Liver (tissue), 3 donors: Measurements from ENCODE around the gene SPTAN1.

Source experiments
- ATF3 ChIP-seq: IDR thresholded peaks from 2 replicates; pipeline ENCODE4 v1.6.1; 2016; ENCODE audit warnings: antibody characterized with exemption
- CTCF ChIP-seq: fragments of 150-350 bp; IDR thresholded peaks from 2 replicates; pipeline ENCODE4 v1.5.1; 2017; ENCODE audit warnings: improper control_type of control experiment, low read depth, low read length; ENCODE audit not compliant: missing input control
- EGR1 ChIP-seq, 2 donors: IDR thresholded peaks; 2 replicates each; pipeline ENCODE4 v1.6.1; 2016 to 2018; ENCODE audit warnings: antibody characterized with exemption in 2 of 2, low read depth in 2 of 2
- FOXA1 ChIP-seq: IDR thresholded peaks from 2 replicates; pipeline ENCODE4 v1.6.1; 2016; ENCODE audit warnings: antibody characterized with exemption
- GABPA ChIP-seq, 2 donors: IDR thresholded peaks in 1 of 2; conservative IDR thresholded peaks in 1 of 2; 2 replicates each; pipeline ENCODE4 v1.6.1; 2016; ENCODE audit warnings: antibody characterized with exemption in 2 of 2, mild to moderate bottlenecking in 1 of 2, moderate library complexity in 1 of 2
- HNF4A ChIP-seq, 2 donors: conservative IDR thresholded peaks; 2 replicates each; pipeline ENCODE4 v1.6.1; 2016; ENCODE audit warnings: antibody characterized with exemption in 2 of 2, mild to moderate bottlenecking in 2 of 2
- JUND ChIP-seq, 2 donors: IDR thresholded peaks; 2 replicates each; pipeline ENCODE4 v1.6.1; 2016; ENCODE audit warnings: antibody characterized with exemption in 2 of 2
- MAX ChIP-seq: IDR thresholded peaks from 2 replicates; pipeline ENCODE4 v1.6.1; 2016; ENCODE audit warnings: antibody characterized with exemption
- NR2F2 ChIP-seq: IDR thresholded peaks from 2 replicates; pipeline ENCODE4 v1.6.1; 2016; ENCODE audit warnings: antibody characterized with exemption
- RAD21 ChIP-seq, 2 donors: IDR thresholded peaks; 2 replicates each; pipeline ENCODE4 v1.6.1; 2016; ENCODE audit warnings: antibody characterized with exemption in 2 of 2, mild to moderate bottlenecking in 2 of 2
- REST ChIP-seq: IDR thresholded peaks from 2 replicates; pipeline ENCODE4 v1.6.1; 2016; ENCODE audit warnings: antibody characterized with exemption, mild to moderate bottlenecking
- SP1 ChIP-seq: IDR thresholded peaks from 2 replicates; pipeline ENCODE4 v1.6.1; 2018; ENCODE audit warnings: antibody characterized with exemption, mild to moderate bottlenecking
- TAF1 ChIP-seq: conservative IDR thresholded peaks from 2 replicates; pipeline ENCODE4 v1.6.1; 2016; ENCODE audit warnings: antibody characterized with exemption, mild to moderate bottlenecking
- ZBTB33 ChIP-seq: IDR thresholded peaks from 2 replicates; pipeline ENCODE4 v1.6.1; 2016; ENCODE audit warnings: antibody characterized with exemption
- donor health status: healthy.
- donor health status: healthy.

- no peak for TF ChIP-seq MAX
- TF ChIP-seq TAF1, result no peak
- no peak for TF ChIP-seq CTCF
- no peak for TF ChIP-seq RAD21 (IDR thresholded peaks at IDR 0.05)
- no peak for TF ChIP-seq NR2F2
- TF ChIP-seq SP1, result no peak
- no peak for TF ChIP-seq JUND (IDR thresholded peaks at IDR 0.05)
- no peak for TF ChIP-seq ATF3
- TF ChIP-seq FOXA1, result no peak
- no peak for TF ChIP-seq ZBTB33
- no peak for TF ChIP-seq EGR1 (IDR thresholded peaks at IDR 0.05; ENCODE audit: low read depth in 2 of 2)
- no peak for TF ChIP-seq REST
- TF ChIP-seq HNF4A (conservative IDR thresholded peaks at IDR 0.05), result peak in 1 of 2 donors; percentile 37
- TF ChIP-seq GABPA (IDR thresholded peaks at IDR 0.05 in 1 of 2, conservative IDR thresholded peaks at IDR 0.05 in 1 of 2), result no peak
These were observed 73.2 kb downstream of the SPTAN1 start for GRCh38 chr9:128625391-128626146.
